SU-DHL-6 (cell line): ENCODE data around the gene PNPLA2.

Experiments used
- H2AFZ ChIP-seq: fragments of 200-600 bp; sonication (generic); 2 replicates; pipeline ENCODE4 v1.6.1; 2014; ENCODE audit warnings: low read depth, mild to moderate bottlenecking, moderate library complexity, mixed read lengths, antibody characterized with exemption, low read length; ENCODE audit not compliant: severe bottlenecking
- H3F3A ChIP-seq: fragments of 200-600 bp; shearing (Covaris generic); 2 replicates; pipeline ENCODE4 v1.6.0; 2016; ENCODE audit warnings: antibody characterized with exemption, mild to moderate bottlenecking; ENCODE audit not compliant: insufficient read depth
- H3K27ac ChIP-seq: fragments of 200-600 bp; sonication (generic); 2 replicates; pipeline ENCODE4 v1.5.1; 2016; ENCODE audit warnings: low read depth, mild to moderate bottlenecking, low read length, moderate library complexity, mixed read lengths
- H3K27me3 ChIP-seq: fragments of 200-600 bp; sonication (generic), shearing (Covaris generic); 2 replicates; pipeline ENCODE4 v1.6.0; 2014; ENCODE audit warnings: mild to moderate bottlenecking, low read length
- H3K36me3 ChIP-seq: fragments of 200-600 bp; sonication (generic); 2 replicates; pipeline ENCODE4 v1.6.1; 2014; ENCODE audit warnings: mild to moderate bottlenecking, low read length, mixed read lengths
- H3K4me2 ChIP-seq: fragments of 300-600, 200-600 bp; shearing (Covaris generic), sonication (generic); 2 replicates; pipeline ENCODE4 v1.6.0; 2014; ENCODE audit warnings: low read length, low read depth, mild to moderate bottlenecking; ENCODE audit not compliant: poor library complexity, severe bottlenecking
- H3K4me3 ChIP-seq: fragments of 200-600 bp; sonication (generic); 2 replicates; pipeline ENCODE4 v1.5.1; 2014; ENCODE audit warnings: antibody characterized with exemption, low read length, mild to moderate bottlenecking, mixed read lengths; ENCODE audit not compliant: insufficient read depth, poor library complexity, severe bottlenecking
- H3K79me2 ChIP-seq: fragments of 200-600 bp; sonication (generic); 2 replicates; pipeline ENCODE4 v1.6.1; 2014; ENCODE audit warnings: mild to moderate bottlenecking, low read length, moderate library complexity; ENCODE audit not compliant: insufficient read depth
- H3K9ac ChIP-seq: fragments of 200-600 bp; sonication (generic); 2 replicates; pipeline ENCODE4 v1.7.0; 2014; ENCODE audit warnings: mild to moderate bottlenecking, low read length
- H3K9me2 ChIP-seq: fragments of 200-600 bp; sonication (generic); replicated peaks from 2 replicates; pipeline ENCODE4 v1.6.1; 2014; ENCODE audit warnings: low read length; ENCODE audit not compliant: insufficient read depth
- H3K9me3 ChIP-seq: fragments of 200-600 bp; sonication (generic); 2 replicates; pipeline ENCODE4 v1.6.1; 2014; ENCODE audit warnings: low read length, mixed read lengths; ENCODE audit not compliant: insufficient read depth
- H4K20me1 ChIP-seq: fragments of 200-600 bp; sonication (generic); 2 replicates; pipeline ENCODE4 v1.6.1; 2014; ENCODE audit warnings: low read depth, mild to moderate bottlenecking, antibody characterized with exemption, low read length, moderate library complexity, mixed read lengths
- EZH2phosphoT487 ChIP-seq: fragments of 200-600 bp; sonication (generic), shearing (Covaris generic); conservative IDR thresholded peaks from 2 replicates; pipeline ENCODE4 v1.6.1; 2018; ENCODE audit warnings: mild to moderate bottlenecking, antibody characterized with exemption, low read length, moderate library complexity, mixed read lengths
- TF ChIP-seq, protein P1 (sequence below): fragments of 200-600 bp; sonication (generic); IDR thresholded peaks from one replicate; pipeline ENCODE4 v1.5.1; 2017; ENCODE audit warnings: antibody characterized with exemption, mild to moderate bottlenecking, low read length, moderate library complexity; ENCODE audit not compliant: insufficient read depth, poor library complexity, severe bottlenecking

PNPLA2 gene

DNA sequence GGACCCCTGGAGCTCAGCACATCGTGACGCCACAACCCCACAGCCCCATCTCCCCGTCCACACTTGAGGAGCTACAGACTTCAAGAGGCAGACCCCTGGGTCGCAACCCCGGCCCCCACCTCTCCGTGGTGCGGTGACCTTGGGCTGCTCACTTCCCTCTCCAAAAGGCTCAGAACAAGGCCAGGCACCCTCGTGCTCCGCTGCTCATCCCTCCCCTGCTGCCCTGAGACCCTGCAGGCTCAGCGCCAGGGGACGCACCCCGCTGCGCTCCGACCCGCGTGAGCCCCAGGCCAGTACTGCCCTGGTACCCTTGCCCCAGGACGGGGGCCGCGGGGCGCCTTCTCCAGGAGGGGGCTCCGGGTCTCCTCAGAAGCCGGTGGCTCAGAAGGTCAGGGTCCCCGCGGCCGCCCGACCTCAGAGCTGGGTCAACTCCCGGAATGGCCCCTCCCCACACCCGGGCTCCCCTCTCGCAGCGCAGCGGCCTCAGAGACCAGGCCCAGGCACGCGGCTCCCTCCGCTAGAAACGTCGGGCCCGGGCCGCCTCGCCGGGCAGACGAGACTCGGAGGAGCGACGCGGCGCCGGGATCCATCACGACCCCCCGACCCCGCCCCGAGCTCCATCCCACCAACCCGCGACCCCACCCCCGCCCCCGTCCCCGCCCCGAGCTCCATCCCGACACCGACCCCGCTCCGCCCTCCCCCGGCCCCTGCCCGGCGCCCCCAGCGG is 42.0 kb upstream of the PNPLA2 start:
- H3K79me2 ChIP-seq, result peaks cover 56% of the 10 kb centered on the region
- no peaks in the 10 kb centered on the region for H3K27me3 ChIP-seq
- H3K9me3 ChIP-seq, result no peaks in the 10 kb centered on the region
- peak overlapping the region; percentile 93 for H3K4me2 ChIP-seq
- H3K9me2 ChIP-seq, result no peaks in the 10 kb centered on the region
- H3K4me3 ChIP-seq, result peak overlapping the region; percentile 99
- no peaks in the 10 kb centered on the region for H4K20me1 ChIP-seq
- peak overlapping the region; percentile 25 for H2AFZ ChIP-seq
- no peak for TF ChIP-seq EZH2phosphoT487
- TF ChIP-seq, protein P1, sequence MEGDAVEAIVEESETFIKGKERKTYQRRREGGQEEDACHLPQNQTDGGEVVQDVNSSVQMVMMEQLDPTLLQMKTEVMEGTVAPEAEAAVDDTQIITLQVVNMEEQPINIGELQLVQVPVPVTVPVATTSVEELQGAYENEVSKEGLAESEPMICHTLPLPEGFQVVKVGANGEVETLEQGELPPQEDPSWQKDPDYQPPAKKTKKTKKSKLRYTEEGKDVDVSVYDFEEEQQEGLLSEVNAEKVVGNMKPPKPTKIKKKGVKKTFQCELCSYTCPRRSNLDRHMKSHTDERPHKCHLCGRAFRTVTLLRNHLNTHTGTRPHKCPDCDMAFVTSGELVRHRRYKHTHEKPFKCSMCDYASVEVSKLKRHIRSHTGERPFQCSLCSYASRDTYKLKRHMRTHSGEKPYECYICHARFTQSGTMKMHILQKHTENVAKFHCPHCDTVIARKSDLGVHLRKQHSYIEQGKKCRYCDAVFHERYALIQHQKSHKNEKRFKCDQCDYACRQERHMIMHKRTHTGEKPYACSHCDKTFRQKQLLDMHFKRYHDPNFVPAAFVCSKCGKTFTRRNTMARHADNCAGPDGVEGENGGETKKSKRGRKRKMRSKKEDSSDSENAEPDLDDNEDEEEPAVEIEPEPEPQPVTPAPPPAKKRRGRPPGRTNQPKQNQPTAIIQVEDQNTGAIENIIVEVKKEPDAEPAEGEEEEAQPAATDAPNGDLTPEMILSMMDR, result no peak
- H3F3A ChIP-seq, result no peaks in the 10 kb centered on the region
- H3K36me3 ChIP-seq, result no peaks in the 10 kb centered on the region
- peak overlapping the region; percentile 77 for H3K27ac ChIP-seq
- H3K9ac ChIP-seq, result peak overlapping the region; percentile 100

DNA sequence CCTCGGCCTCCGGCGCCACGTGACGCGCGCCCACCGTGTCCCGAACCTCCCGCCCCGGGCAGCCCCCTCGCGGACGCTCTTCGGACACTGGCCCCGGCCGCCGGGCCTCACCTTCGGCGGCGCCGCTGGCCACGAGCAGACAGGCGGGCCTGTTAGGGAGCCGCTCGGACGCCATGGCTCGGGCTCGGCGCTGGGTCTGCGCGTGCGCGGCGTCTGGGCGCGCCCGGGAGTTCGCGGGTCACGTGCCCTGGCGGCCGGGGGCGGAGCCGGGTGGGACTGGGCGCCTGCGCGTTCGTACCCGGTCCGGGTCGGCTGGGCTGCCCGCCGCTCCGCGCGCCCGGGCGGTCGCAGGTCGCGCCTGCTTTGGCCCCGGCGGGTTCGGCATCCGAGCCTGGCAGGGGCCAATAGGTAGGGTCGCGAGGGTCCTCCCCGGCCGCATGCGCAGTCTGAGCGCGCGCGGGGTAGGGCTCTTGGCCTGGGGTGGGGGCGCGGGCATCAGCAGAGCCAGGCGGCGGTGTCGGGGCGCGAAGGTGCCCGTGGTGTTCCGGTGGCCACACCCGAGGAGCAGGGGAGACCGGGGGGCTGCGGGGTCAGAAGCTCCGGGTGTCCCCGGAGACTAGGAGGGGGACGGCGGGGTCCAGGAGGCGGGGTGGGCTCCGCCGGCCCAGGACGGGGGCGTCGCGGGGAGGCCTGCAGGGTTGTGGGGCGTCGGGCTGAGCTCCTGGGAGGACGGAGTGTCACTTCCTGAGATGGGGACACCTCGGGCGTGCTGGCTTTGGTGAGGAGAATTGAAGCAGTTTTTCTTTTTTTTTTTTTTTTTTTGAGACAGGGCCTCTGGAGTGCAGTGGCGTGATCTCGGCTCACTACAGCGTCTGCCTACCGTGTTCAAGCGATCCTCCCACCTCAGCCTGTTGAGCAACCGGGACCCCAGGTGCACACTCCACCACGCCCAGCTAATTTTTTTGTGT is 41.1 kb upstream of the PNPLA2 start, which contains the start of gene GATD1:
Gene GATD1 (minus strand): TSS at position 200 of the 968 bp plus-strand sequence. CDS start 25 bp downstream, at position 175.
- Histone ChIP-seq H4K20me1 (no peaks in the 10 kb centered on the region), H3K9ac (peak within 1 kb of the TSS; percentile 100), H3K79me2 (peaks cover 54% of the 10 kb centered on the region), H3K4me2 (peak within 1 kb of the TSS; percentile 93), H3K27me3 (no peaks in the 10 kb centered on the region), H3K4me3 (peak within 1 kb of the TSS; percentile 99), H3K27ac (peak within 1 kb of the TSS; percentile 77), H2AFZ (peak within 1 kb of the TSS; percentile 96), H3K9me2 (no peaks in the 10 kb centered on the region), H3K36me3 (no peaks in the 10 kb centered on the region), H3K9me3 (no peaks in the 10 kb centered on the region), H3F3A (no peaks in the 10 kb centered on the region)
- TF ChIP-seq EZH2phosphoT487, result no peak
- TF ChIP-seq, protein P1, result no peak

DNA sequence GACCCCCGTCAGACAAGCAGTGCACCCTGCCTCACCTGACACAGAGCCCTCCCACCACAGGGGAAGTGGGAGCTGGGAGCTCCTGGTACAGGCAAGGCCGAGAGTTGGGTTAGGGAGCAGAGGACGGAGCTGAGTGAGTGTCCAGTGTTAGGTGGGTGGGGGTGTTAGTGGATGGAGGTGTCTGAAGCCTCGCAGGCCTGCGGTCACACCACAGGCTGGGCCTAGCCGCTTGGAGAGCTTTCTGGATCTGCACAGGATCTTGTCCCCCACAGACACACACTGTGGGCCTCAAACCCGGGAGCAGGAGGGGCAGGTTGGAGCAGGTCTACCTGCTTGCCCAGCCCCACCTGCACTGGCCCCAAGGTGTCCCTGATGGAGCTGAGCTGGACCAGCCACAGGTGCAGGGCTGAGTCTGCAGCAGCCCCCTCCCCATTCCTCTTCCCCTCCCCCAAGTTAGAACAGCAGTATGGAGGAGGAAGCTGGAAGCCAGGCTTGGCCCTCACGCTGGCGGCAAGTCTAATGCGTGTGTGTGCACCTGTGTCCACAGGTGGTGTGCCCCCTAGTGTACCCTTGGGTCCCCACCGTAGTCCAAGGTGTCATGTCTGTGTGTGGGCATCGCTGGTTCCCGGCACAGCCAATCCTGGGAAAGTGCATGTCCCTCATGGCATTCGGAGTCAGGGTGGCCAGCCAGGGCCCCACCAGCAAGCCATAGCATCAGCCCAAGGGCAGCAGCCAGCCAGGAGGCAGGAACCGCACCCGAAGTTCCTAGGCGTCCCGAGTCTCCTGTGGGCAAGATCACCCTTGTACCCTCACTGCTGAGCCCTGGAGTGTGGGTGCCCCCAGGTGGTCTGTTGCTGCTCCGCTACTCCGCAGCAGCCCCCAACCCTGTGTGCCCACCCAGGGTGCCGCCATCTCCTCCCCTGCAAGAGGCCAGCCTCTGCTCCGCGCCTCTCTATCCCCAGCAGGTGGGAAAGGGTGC is 39.4 kb upstream of the PNPLA2 start:
- Histone ChIP-seq H3K9me2 (no peaks in the 10 kb centered on the region), H4K20me1 (no peaks in the 10 kb centered on the region), H3K36me3 (no peaks in the 10 kb centered on the region), H3K4me2 (peak overlapping the region; percentile 76), H3K9me3 (no peaks in the 10 kb centered on the region), H3K4me3 (no peak overlapping the region), H3F3A (0 out of 2 replicates have a peak, but pooled peaks cover under 1% of the 10 kb centered on the region), H2AFZ (no peak overlapping the region), H3K27ac (no peak overlapping the region), H3K79me2 (peaks cover 38% of the 10 kb centered on the region), H3K9ac (no peak overlapping the region), H3K27me3 (no peaks in the 10 kb centered on the region)
- TF ChIP-seq, protein P1, result no peak
- TF ChIP-seq EZH2phosphoT487, result no peak
